Body of pancreas (tissue), 4 donors: ENCODE results near the gene SERPINA5. TPM values are rescaled to one million over a fixed set of nuclear protein-coding genes. Genes with fewer than 3 reads are reported as not detected.

ENCODE experiments used
- ATAC-seq: fragments of 150-250 bp; one replicate; pipeline ENCODE4 v1.9.1; 2016
- DNase-seq, 4 donors: peaks; one replicate each; pipeline ENCODE4 v3.0.0-alpha.2; 2019
- H3K27ac ChIP-seq, 4 donors: fragments of 200-600 bp; sonication (generic); 1 replicate in 3 of 4; 2 replicates in 1 of 4; pipeline versions ENCODE4 v1.5.1 to v1.6.1; 2016 to 2019; ENCODE audit warnings: mild to moderate bottlenecking in 1 of 4, mixed read lengths in 1 of 4, moderate library complexity in 1 of 4
- H3K27me3 ChIP-seq, 2 donors: fragments of 200-600 bp; sonication (generic); one replicate each; pipeline ENCODE4 v1.6.0; 2016; ENCODE audit warnings: mild to moderate bottlenecking in 1 of 2
- H3K36me3 ChIP-seq, 2 donors: fragments of 200-600 bp; sonication (generic); replicated peaks in 1 of 2; 2 replicates each; pipeline ENCODE4 v1.5.1; 2016; ENCODE audit warnings: low read depth in 2 of 2; ENCODE audit not compliant: insufficient read depth in 1 of 2
- H3K4me1 ChIP-seq: fragments of 200-600 bp; sonication (generic); one replicate; pipeline ENCODE4 v1.6.0; 2016
- H3K4me3 ChIP-seq, 2 donors: fragments of 200-600 bp; sonication (generic); 1 replicate in 1 of 2; 2 replicates in 1 of 2; pipeline ENCODE4 v1.5.1; 2016 to 2019
- H3K9me3 ChIP-seq, 3 donors: fragments of 200-600 bp; sonication (generic); 1 replicate in 2 of 3; 2 replicates in 1 of 3; pipeline ENCODE4 v1.5.1; 2016
- POLR2A ChIP-seq, 3 donors: fragments of 450-650 bp; IDR thresholded peaks; one replicate each; pipeline ENCODE4 v1.6.1; 2016; ENCODE audit warnings: antibody characterized with exemption in 3 of 3, mild to moderate bottlenecking in 2 of 3
- WGBS, 2 donors: methylation state at CpG; one replicate each; pipeline ENCODE4 v1.1.5; 2017; 5-methylcytosine and 5-hydroxymethylcytosine counted together
- intact Hi-C: fragments of 100-400 bp; cut with DNase I; formaldehyde crosslinking; loops from one replicate; pipeline ENCODE4 v1.15.1; 2023
- total RNA-seq, 2 donors: library from RNA; depleted of rRNA; stranded (reverse); fragments of >200 nt; gene quantifications; one replicate each; pipeline ENCODE4 v1.1.0, GENCODE V29; 2016
- TF ChIP-seq, protein P1 (sequence below), 7 experiments: fragments of 450-650 bp in 4 of 7; fragments of 200-600 bp in 3 of 7; sonication (generic) in 3 of 7; IDR thresholded peaks; one replicate each; pipeline ENCODE4 v1.5.1; 2016 to 2019; ENCODE audit warnings: antibody characterized with exemption in 7 of 7

Gene SERPINA5, protein sequence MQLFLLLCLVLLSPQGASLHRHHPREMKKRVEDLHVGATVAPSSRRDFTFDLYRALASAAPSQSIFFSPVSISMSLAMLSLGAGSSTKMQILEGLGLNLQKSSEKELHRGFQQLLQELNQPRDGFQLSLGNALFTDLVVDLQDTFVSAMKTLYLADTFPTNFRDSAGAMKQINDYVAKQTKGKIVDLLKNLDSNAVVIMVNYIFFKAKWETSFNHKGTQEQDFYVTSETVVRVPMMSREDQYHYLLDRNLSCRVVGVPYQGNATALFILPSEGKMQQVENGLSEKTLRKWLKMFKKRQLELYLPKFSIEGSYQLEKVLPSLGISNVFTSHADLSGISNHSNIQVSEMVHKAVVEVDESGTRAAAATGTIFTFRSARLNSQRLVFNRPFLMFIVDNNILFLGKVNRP
- total RNA-seq, result 100 to 1,000 TPM in 1 of 2 donors, 10 to 100 TPM in 1; 76.0 to 101 TPM

DNA sequence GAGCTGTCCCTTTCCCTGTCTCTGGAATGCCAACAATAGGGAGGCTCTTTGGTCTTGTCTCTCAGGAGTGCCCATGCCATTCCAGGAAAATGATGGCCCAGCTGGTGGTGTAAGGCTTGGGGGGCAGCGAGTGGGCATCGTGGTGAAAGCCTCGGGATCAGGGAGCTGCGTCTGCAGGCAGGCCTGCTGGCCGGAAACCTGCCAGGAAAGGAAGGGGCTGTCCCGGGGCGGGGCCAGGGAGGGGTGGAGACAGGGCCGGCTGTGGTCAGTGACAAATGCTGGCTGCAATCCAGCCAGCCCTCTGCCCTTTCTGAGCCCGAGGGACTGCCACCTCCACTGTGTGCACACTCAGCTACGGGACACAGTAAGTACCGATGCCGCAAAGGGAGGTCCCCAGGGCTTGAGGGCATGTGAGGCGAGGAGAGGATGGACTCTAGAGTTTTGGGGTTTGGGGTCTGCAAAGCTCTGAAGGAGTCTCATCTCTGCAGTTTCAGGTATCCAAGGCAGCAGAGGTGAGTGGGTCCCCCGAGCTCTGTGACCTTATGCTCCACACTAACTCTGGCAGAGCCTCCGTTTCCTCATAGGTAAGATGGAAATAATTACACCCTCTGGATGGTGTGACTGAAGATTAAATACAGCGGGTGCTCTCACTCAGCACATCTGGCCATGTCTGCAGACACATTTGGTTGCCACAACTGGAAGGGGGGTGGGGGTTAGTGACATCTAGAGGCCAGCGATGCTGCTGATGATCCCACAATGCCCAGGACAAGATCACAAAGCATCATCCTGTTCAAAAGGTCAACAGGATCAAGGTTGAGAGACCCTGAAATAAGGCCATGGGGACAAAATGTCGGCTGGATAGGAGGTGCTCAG lies at the start of gene SERPINA5:
TSS of gene SERPINA5 (plus strand) at position 300 of the 873 bp plus-strand sequence. CDS start 5,937 bp downstream, outside the sequence.
- Histone ChIP-seq H3K36me3 (no peaks in the 10 kb centered on the region), H3K27ac (peak within 1 kb of the TSS; percentile 65 to 84 (median 78)), H3K4me3 (no peak within 1 kb of the TSS), H3K27me3 (no peaks in the 10 kb centered on the region), H3K4me1 (peaks cover 69% of the 10 kb centered on the region), H3K9me3 (no peaks in the 10 kb centered on the region)
- TF ChIP-seq, protein P1, sequence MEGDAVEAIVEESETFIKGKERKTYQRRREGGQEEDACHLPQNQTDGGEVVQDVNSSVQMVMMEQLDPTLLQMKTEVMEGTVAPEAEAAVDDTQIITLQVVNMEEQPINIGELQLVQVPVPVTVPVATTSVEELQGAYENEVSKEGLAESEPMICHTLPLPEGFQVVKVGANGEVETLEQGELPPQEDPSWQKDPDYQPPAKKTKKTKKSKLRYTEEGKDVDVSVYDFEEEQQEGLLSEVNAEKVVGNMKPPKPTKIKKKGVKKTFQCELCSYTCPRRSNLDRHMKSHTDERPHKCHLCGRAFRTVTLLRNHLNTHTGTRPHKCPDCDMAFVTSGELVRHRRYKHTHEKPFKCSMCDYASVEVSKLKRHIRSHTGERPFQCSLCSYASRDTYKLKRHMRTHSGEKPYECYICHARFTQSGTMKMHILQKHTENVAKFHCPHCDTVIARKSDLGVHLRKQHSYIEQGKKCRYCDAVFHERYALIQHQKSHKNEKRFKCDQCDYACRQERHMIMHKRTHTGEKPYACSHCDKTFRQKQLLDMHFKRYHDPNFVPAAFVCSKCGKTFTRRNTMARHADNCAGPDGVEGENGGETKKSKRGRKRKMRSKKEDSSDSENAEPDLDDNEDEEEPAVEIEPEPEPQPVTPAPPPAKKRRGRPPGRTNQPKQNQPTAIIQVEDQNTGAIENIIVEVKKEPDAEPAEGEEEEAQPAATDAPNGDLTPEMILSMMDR (IDR thresholded peaks at IDR 0.05), result no peak
- TF ChIP-seq POLR2A (IDR thresholded peaks at IDR 0.05), result peak in 2 of 3 donors; percentile 63 to 70
- DNase-seq, result peak; percentile 78 to 92 (median 88)
- intact Hi-C loops, result no loop called here
- 30 to 35% methylated on average over 12 to 16 of the region's 18 CpGs for whole genome bisulfite sequencing, 2 donors
- peak; percentile 67 for ATAC-seq

DNA sequence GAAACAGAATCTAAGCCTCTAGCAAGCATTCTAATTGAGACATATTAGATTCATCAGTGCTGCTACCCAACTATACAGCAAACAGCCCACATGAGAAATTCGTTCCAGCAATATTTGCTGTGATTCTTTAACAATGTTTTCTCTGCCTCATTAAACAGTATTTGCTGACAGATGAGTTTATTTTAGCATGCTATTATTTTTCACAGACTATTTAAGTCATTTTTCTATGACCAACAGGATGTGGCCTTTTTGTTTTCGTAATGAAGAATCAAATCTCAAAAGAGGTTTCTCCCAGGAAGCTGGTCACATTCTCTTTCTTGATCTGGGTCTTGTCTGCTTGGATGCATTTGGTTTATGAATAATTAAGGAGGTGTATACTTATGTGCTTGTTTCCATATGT lies 48.8 kb upstream of the SERPINA5 start:
- H3K27me3 ChIP-seq, result no peaks in the 10 kb centered on the region
- WGBS, 2 donors, result 58 to 70% methylated on average over 2 of the region's 2 CpGs
- H3K4me3 ChIP-seq, result no peak overlapping the region
- no peaks in the 10 kb centered on the region for H3K9me3 ChIP-seq
- TF ChIP-seq POLR2A (IDR thresholded peaks at IDR 0.05), result no peak
- TF ChIP-seq, protein P1 (IDR thresholded peaks at IDR 0.05), result no peak
- intact Hi-C loops, result no loop called here
- H3K27ac ChIP-seq, result no peak overlapping the region
- H3K36me3 ChIP-seq, result no peaks in the 10 kb centered on the region
- no peaks in the 10 kb centered on the region for H3K4me1 ChIP-seq
- ATAC-seq, result no peak
- DNase-seq, result no peak

DNA sequence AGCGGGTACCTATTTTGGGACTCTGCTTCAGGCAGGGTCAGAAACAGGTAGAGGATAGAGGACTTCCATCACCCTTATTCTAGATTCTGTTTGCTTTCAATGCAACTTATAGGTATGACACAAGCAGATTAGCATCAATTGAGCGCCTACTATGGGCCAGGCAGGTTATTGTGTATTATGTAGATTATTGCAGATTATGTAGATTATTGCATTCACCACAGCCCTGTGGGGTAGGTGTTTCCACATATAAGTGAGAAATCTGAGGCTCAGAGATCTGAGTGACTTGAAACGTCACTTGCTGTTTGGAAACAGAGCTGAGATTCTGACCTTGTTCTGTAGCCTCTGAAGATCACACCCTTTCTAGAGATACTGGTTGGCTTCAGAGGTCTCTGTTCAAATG lies 45.7 kb upstream of the SERPINA5 start:
- H3K4me3 ChIP-seq, result no peak overlapping the region
- no peak for TF ChIP-seq POLR2A (IDR thresholded peaks at IDR 0.05)
- TF ChIP-seq, protein P1 (IDR thresholded peaks at IDR 0.05), result no peak
- H3K4me1 ChIP-seq, result peaks cover 8% of the 10 kb centered on the region
- 71 to 88% methylated on average over 3 of the region's 3 CpGs for WGBS, 2 donors
- intact Hi-C loops, result no loop called here
- H3K27ac ChIP-seq, result no peak overlapping the region
- no peaks in the 10 kb centered on the region for H3K36me3 ChIP-seq
- H3K9me3 ChIP-seq, result no peaks in the 10 kb centered on the region
- DNase-seq, result no peak
- H3K27me3 ChIP-seq, result no peaks in the 10 kb centered on the region
- no peak for ATAC-seq

DNA sequence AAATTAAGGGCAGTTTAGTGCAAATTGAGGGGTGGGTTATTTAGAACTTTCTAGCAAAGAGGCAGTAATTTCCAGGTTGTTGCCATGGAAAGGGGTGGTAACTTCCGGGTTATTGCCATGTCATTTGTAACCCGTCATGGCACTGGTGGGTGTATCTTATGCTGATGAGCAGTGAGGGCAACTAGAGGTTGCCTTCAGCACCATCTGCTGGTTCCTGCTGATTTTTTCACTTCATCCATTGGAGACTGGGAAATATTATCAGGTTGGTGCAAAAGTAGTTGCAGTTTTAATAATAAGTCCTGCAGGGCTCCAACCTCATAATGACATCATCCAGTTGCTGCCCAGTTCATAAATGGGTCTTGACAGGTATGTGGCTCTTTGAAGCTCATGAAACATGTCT lies 44.4 kb upstream of the SERPINA5 start:
- intact Hi-C loops, result no loop called here
- WGBS, 2 donors, result 66 to 83% methylated on average over 2 of the region's 2 CpGs

More for the DNA sequence above, 44.4 kb upstream of the SERPINA5 start:
- no peak overlapping the region for H3K27ac ChIP-seq
- ATAC-seq (no peak), DNase-seq (no peak)
- no peaks in the 10 kb centered on the region for H3K9me3 ChIP-seq
- TF ChIP-seq, protein P1 (IDR thresholded peaks at IDR 0.05), result peak in 2 of 7 experiments; percentile 3 to 6
- no peak for TF ChIP-seq POLR2A (IDR thresholded peaks at IDR 0.05)
- H3K27me3 ChIP-seq, result no peaks in the 10 kb centered on the region
- H3K4me3 ChIP-seq, result no peak overlapping the region
- H3K36me3 ChIP-seq, result no peaks in the 10 kb centered on the region
- H3K4me1 ChIP-seq, result peaks cover 12% of the 10 kb centered on the region
